Measurements from ENCODE around the gene PPP1R26. TPM values are rescaled to one million over a fixed set of nuclear protein-coding genes. Genes with fewer than 3 reads are reported as not detected.
"Not testable (repeated sequence)": the region's sequence is repeated elsewhere in the genome, so short reads cannot be mapped to it uniquely, and the experiment has no call there.

Gene PPP1R26
- total RNA-seq, 1 donor from 2014 or later, result 48.0 TPM

DNA sequence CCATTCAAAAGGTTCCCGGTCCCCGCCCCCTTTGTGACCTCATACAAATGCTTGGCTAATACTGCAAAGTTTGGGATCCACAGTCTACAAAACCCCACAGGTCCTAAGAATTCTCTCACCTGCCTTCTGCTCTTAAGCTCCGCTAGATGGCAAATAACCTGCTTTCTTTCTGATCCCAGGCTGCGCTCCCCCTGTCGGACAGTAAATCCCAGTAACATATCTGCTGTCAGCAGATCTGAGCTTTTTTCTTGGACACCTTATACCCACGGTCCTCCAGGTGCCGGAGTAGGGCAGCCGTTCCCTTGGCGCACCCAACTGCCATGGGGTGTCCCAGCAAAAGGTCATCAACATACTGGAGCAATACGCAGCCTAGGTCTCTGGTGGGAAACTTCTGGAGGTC lies 39.0 kb upstream of the PPP1R26 start:
- Histone ChIP-seq H3K36me3 (ENCODE audit: control insufficient read depth, insufficient read depth, low read length) (no peaks in the 10 kb centered on the region), H3K27me3 (ENCODE audit: control insufficient read depth, insufficient read depth, low read length) (peaks cover 9% of the 10 kb centered on the region), H3K4me3 (ENCODE audit: low read depth, low read length) (no peak overlapping the region)
- no peak for DNase-seq (ENCODE audit: low read depth)
- TF ChIP-seq CTCF (IDR thresholded peaks at IDR 0.05; ENCODE audit: insufficient read depth, low read length, poor library complexity, severe bottlenecking), result peak; percentile 53

DNA sequence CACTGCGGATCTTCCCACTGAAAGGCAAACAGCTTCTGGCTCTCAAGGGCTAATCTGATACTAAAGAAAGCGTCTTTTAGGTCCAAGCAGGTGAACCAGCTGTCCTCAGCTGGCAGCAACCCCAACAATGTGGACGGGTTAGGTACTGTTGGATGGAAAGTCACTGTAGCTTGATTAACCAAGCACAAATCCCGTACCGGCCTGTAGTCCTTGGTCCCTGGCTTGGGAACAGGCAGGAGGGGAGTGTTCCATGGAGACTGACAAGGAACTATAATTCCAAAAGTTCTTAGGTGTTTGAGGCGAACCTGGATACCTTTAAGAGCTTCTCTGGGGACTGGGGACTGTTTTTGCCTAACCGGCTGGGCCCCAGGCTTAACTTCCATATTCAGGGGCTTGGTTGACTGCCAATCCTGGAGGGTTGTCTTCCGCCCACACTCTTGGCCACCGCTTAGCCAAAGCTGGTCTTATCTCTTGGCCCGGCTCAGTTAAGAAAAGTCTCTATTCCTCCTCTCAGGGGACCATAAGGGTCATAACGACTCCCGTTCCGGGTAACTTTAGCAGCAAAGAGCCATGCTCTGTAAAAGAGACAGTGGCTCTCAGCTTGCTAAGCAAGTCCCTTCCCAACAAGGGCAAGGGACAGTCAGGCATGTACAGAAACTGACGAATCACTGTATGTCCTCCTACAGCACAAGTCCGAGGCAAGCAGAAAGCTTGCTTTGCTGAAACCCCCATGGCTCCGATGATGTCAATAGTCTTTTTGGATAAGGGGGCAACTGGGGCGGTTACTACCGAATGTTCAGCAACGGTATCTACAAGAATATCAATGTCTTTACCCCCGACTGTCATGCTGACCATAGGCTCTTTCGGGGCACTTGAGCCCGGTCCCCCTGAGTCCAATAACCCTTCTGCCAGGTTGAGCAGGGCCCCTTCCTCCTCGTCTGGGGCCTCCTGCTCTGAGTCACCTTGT lies 38.2 kb upstream of the PPP1R26 start:
- DNase-seq (ENCODE audit: low read depth); H3K36me3 ChIP-seq (ENCODE audit: control insufficient read depth, insufficient read depth, low read length); H3K4me3 ChIP-seq (ENCODE audit: low read depth, low read length); H3K27me3 ChIP-seq (ENCODE audit: control insufficient read depth, insufficient read depth, low read length): not testable (repeated sequence)

- DNase-seq (ENCODE audit: low read depth), result no peak
- Histone ChIP-seq H3K36me3 (ENCODE audit: control insufficient read depth, insufficient read depth, low read length) (no peaks in the 10 kb centered on the region), H3K4me3 (ENCODE audit: low read depth, low read length) (no peak overlapping the region), H3K27me3 (ENCODE audit: control insufficient read depth, insufficient read depth, low read length) (peaks cover 9% of the 10 kb centered on the region)
- TF ChIP-seq CTCF (IDR thresholded peaks at IDR 0.05; ENCODE audit: insufficient read depth, low read length, poor library complexity, severe bottlenecking), result no peak
Measured at GRCh38 chr9:135442075-135442474, 37.5 kb upstream of the PPP1R26 start.

GRCh38 chr9:135443797-135444425 lies 35.7 kb upstream of the PPP1R26 start:
- H3K4me3 ChIP-seq (ENCODE audit: low read depth, low read length), result no peak overlapping the region
- peaks cover 12% of the 10 kb centered on the region for H3K27me3 ChIP-seq (ENCODE audit: control insufficient read depth, insufficient read depth, low read length)
- DNase-seq (ENCODE audit: low read depth), result no peak
- no peak for TF ChIP-seq CTCF (IDR thresholded peaks at IDR 0.05; ENCODE audit: insufficient read depth, low read length, poor library complexity, severe bottlenecking)
- H3K36me3 ChIP-seq (ENCODE audit: control insufficient read depth, insufficient read depth, low read length), result no peaks in the 10 kb centered on the region

DNA sequence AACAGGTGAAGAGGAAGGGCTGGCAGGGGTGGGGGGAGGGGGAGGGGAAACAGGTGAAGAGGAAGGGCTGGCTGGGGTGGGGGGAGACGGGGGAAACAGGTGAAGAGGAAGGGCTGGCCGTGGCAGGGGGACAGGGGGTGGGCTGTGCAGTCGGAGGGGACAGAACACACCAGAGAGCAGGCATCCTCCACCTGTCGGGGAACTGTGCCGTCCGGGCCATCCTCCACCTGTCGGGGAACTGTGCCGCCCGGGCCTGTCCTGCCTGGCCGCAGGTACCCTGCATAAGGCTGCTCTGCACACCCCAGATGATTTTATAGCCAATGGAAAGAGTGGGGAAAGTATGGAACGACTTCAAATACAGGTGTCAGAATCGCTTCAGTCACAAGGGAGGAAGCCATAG lies 32.5 kb upstream of the PPP1R26 start:
- DNase-seq (ENCODE audit: low read depth), result no peak
- Histone ChIP-seq H3K4me3 (ENCODE audit: low read depth, low read length) (no peak overlapping the region), H3K27me3 (ENCODE audit: control insufficient read depth, insufficient read depth, low read length) (peaks cover 12% of the 10 kb centered on the region), H3K36me3 (ENCODE audit: control insufficient read depth, insufficient read depth, low read length) (no peaks in the 10 kb centered on the region)
- TF ChIP-seq CTCF (IDR thresholded peaks at IDR 0.05; ENCODE audit: insufficient read depth, low read length, poor library complexity, severe bottlenecking), result no peak

DNA sequence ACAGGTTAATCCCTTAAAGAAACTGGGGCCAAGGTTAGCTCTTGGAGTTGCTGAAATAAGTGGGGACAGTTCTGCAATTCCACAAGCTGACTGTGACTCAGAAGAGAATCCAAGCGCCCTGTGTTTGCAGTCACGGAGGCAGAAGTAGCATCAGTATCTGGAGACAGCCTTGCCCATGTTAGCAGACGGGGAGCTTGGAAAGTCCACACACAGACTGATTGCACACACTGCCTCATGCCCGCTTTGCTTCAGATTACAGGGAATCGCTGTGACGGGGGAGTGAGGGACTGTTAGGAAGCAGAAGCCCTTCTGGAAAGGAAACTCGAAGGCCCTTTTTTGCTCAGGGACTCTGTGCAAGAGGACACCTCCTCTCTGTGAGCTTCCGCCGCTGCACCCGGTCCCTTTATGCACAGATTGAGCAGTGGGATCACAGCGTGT lies 30.9 kb upstream of the PPP1R26 start:
- DNase-seq (ENCODE audit: low read depth), result no peak
- H3K36me3 ChIP-seq (ENCODE audit: control insufficient read depth, insufficient read depth, low read length), result no peaks in the 10 kb centered on the region
- H3K27me3 ChIP-seq (ENCODE audit: control insufficient read depth, insufficient read depth, low read length), result peaks cover 7% of the 10 kb centered on the region
- no peak overlapping the region for H3K4me3 ChIP-seq (ENCODE audit: low read depth, low read length)
- no peak for TF ChIP-seq CTCF (IDR thresholded peaks at IDR 0.05; ENCODE audit: insufficient read depth, low read length, poor library complexity, severe bottlenecking)

- H3K4me3 ChIP-seq (ENCODE audit: low read depth, low read length); H3K27me3 ChIP-seq (ENCODE audit: control insufficient read depth, insufficient read depth, low read length); H3K36me3 ChIP-seq (ENCODE audit: control insufficient read depth, insufficient read depth, low read length); DNase-seq (ENCODE audit: low read depth): not testable (repeated sequence)
Measured at GRCh38 chr9:135449532-135449931, 30.1 kb upstream of the PPP1R26 start.

Measured in kidney epithelial cell (primary cell).